Gastrocnemius medialis (tissue), 4 donors: ENCODE measurements around the gene FBLN1.

Experiments used
- CTCF ChIP-seq, 5 experiments: fragments of 450-650 bp in 3 of 5; fragments of 200-600 bp in 2 of 5; sonication (generic) in 2 of 5; IDR thresholded peaks in 4 of 5; conservative IDR thresholded peaks in 1 of 5; 1 replicate in 4 of 5; 2 replicates in 1 of 5; pipeline ENCODE4 v1.5.1; 2016 to 2019; ENCODE audit warnings: antibody characterized with exemption in 5 of 5, mild to moderate bottlenecking in 3 of 5, moderate library complexity in 3 of 5
- POLR2A ChIP-seq, 2 donors: fragments of 450-650 bp; IDR thresholded peaks; one replicate each; pipeline ENCODE4 v1.6.1; 2017; ENCODE audit warnings: antibody characterized with exemption in 2 of 2, mild to moderate bottlenecking in 2 of 2, moderate library complexity in 2 of 2

GRCh38 chr22:45548247-45548840 is 45.7 kb downstream of the FBLN1 start:
- TF ChIP-seq POLR2A (IDR thresholded peaks at IDR 0.05) (no peak), CTCF (IDR thresholded peaks at IDR 0.05 in 4 of 5, conservative IDR thresholded peaks at IDR 0.05 in 1 of 5) (no peak)
